ENCODE results near the gene PCNT.

GRCh38 chr21:46424039-46424591, 100.2 kb downstream of the PCNT start:
- TF ChIP-seq CTCF (conservative IDR thresholded peaks at IDR 0.05; ENCODE audit: low read depth, low read length) (no peak), POLR2A (IDR thresholded peaks at IDR 0.05; ENCODE audit: low read depth, low read length) (no peak)
